Neural cell (in vitro differentiated cells): Measurements from ENCODE around the gene DONSON. TPM values are rescaled to one million over a fixed set of nuclear protein-coding genes. Genes with fewer than 3 reads are reported as not detected.

Experiments
- H2AFZ ChIP-seq: fragments of 200-600, 300-800 bp; sonication (generic), shearing (Covaris generic); 2 replicates; pipeline ENCODE4 v1.6.0; 2014; ENCODE audit warnings: low read depth, mild to moderate bottlenecking, antibody characterized with exemption, low read length, moderate library complexity
- H3F3A ChIP-seq: fragments of 200-600 bp; shearing (Covaris generic); 2 replicates; pipeline ENCODE4 v1.6.1; 2016; ENCODE audit warnings: mild to moderate bottlenecking, moderate library complexity, mixed read lengths, antibody characterized with exemption, low read length; ENCODE audit not compliant: insufficient read depth, poor library complexity, severe bottlenecking
- H3K27ac ChIP-seq: fragments of 200-600, 300-800 bp; sonication (generic), shearing (Covaris generic); 2 replicates; pipeline ENCODE4 v1.5.1; 2014; ENCODE audit warnings: mild to moderate bottlenecking, low read length, moderate library complexity
- H3K27me3 ChIP-seq: fragments of 300-800, 200-600 bp; sonication (generic), shearing (Covaris generic); 2 replicates; pipeline ENCODE4 v1.6.0; 2014; ENCODE audit warnings: mild to moderate bottlenecking, low read depth, low read length, moderate library complexity; ENCODE audit not compliant: insufficient read depth
- H3K36me3 ChIP-seq: fragments of 300-800, 200-600 bp; sonication (generic), shearing (Covaris generic); 2 replicates; pipeline ENCODE4 v1.5.1; 2014; ENCODE audit warnings: mild to moderate bottlenecking, antibody characterized with exemption, low read length, moderate library complexity; ENCODE audit not compliant: insufficient read depth
- H3K4me2 ChIP-seq: fragments of 300-800, 200-600 bp; sonication (generic), shearing (Covaris generic); 2 replicates; pipeline ENCODE4 v1.6.0; 2014; ENCODE audit warnings: mild to moderate bottlenecking, low read length
- H3K4me3 ChIP-seq: fragments of 300-800, 200-600 bp; sonication (generic), shearing (Covaris generic); 2 replicates; pipeline ENCODE4 v1.5.1; 2014; ENCODE audit warnings: mild to moderate bottlenecking, low read length, moderate library complexity
- H3K79me2 ChIP-seq: fragments of 200-600 bp; shearing (Covaris generic); replicated peaks from 2 replicates; pipeline ENCODE4 v1.6.0; 2014; ENCODE audit warnings: mild to moderate bottlenecking, low read length, moderate library complexity; ENCODE audit not compliant: insufficient read depth
- H3K9ac ChIP-seq: fragments of 300-800, 200-600 bp; sonication (generic), shearing (Covaris generic); 2 replicates; pipeline ENCODE4 v1.6.1; 2016; ENCODE audit warnings: mild to moderate bottlenecking, low read length, mixed read lengths
- H3K9me2 ChIP-seq: fragments of 200-600 bp; shearing (Covaris generic); 2 replicates; pipeline ENCODE4 v1.6.1; 2016; ENCODE audit warnings: mild to moderate bottlenecking, low read length, mixed read lengths; ENCODE audit not compliant: insufficient read depth
- H3K9me3 ChIP-seq: fragments of 200-600, 300-800 bp; sonication (generic), shearing (Covaris generic); 2 replicates; pipeline ENCODE4 v1.6.1; 2016; ENCODE audit warnings: mild to moderate bottlenecking, mixed run types, low read length, moderate library complexity, mixed read lengths
- H4K20me1 ChIP-seq: fragments of 200-600 bp; shearing (Covaris generic); 2 replicates; pipeline ENCODE4 v1.6.1; 2016; ENCODE audit warnings: mild to moderate bottlenecking, mixed run types; ENCODE audit not compliant: insufficient read depth
- CTCF ChIP-seq: fragments of 450-650 bp; IDR thresholded peaks from 2 replicates; pipeline ENCODE4 v1.5.1; 2014; ENCODE audit warnings: antibody characterized with exemption, mild to moderate bottlenecking, moderate library complexity; ENCODE audit not compliant: poor library complexity, severe bottlenecking
- EP300 ChIP-seq: fragments of 450-650 bp; conservative IDR thresholded peaks from 2 replicates; pipeline ENCODE4 v1.6.1; 2014; ENCODE audit warnings: antibody characterized with exemption, mild to moderate bottlenecking, moderate library complexity; ENCODE audit not compliant: poor library complexity, severe bottlenecking
- EZH2 ChIP-seq: fragments of 200-600, 300-800 bp; shearing (Covaris generic), sonication (generic); IDR thresholded peaks from 2 replicates; pipeline ENCODE4 v1.6.1; 2014; ENCODE audit warnings: antibody characterized with exemption, low read length, borderline replicate concordance, mild to moderate bottlenecking; ENCODE audit not compliant: insufficient read depth, poor library complexity, severe bottlenecking
- MXI1 ChIP-seq: fragments of 450-650 bp; conservative IDR thresholded peaks from 2 replicates; pipeline ENCODE4 v1.6.1; 2014; ENCODE audit warnings: antibody characterized with exemption, mild to moderate bottlenecking; ENCODE audit not compliant: poor library complexity, severe bottlenecking
- POLR2AphosphoS5 ChIP-seq: IDR thresholded peaks from 2 replicates; pipeline ENCODE4 v1.6.1; 2012
- RAD21 ChIP-seq: fragments of 450-650 bp; conservative IDR thresholded peaks from 2 replicates; pipeline ENCODE4 v1.6.1; 2014; ENCODE audit warnings: antibody characterized with exemption, mild to moderate bottlenecking, moderate library complexity
- REST ChIP-seq: IDR thresholded peaks from 2 replicates; pipeline ENCODE4 v1.6.1; 2012; ENCODE audit warnings: borderline replicate concordance
- SMC3 ChIP-seq: fragments of 450-650 bp; conservative IDR thresholded peaks from 2 replicates; pipeline ENCODE4 v1.6.1; 2014; ENCODE audit warnings: antibody characterized with exemption, mild to moderate bottlenecking, moderate library complexity; ENCODE audit not compliant: poor library complexity
- TAF1 ChIP-seq: IDR thresholded peaks from 2 replicates; pipeline ENCODE4 v1.6.1; 2012; ENCODE audit warnings: low read depth
- polyA plus RNA-seq: library from polyadenylated mRNA; depleted of rRNA; stranded (reverse); fragments of >200 nt; gene quantifications from 2 replicates; pipeline ENCODE4 v1.2.3, GENCODE V29; 2014

Gene DONSON
- polyA plus RNA-seq, 1 donor from 2014 or later, result 46.2 TPM

- no peak overlapping the region for H3K4me3 ChIP-seq
These were observed 22.7 kb upstream of the DONSON start for GRCh38 chr21:33611006-33611744.

GRCh38 chr21:33608559-33608958 lies 20.1 kb upstream of the DONSON start:
- Histone ChIP-seq H3K4me2 (no peak overlapping the region), H3F3A (no peaks in the 10 kb centered on the region), H2AFZ (no peak overlapping the region), H4K20me1 (no peaks in the 10 kb centered on the region), H3K4me3 (no peak overlapping the region), H3K9me2 (no peaks in the 10 kb centered on the region), H3K9ac (no peak overlapping the region), H3K36me3 (peaks cover 3% of the 10 kb centered on the region), H3K27me3 (no peaks in the 10 kb centered on the region), H3K9me3 (no peaks in the 10 kb centered on the region), H3K27ac (no peak overlapping the region), H3K79me2 (no peaks in the 10 kb centered on the region)
- no peak for TF ChIP-seq MXI1
- TF ChIP-seq EZH2, result no peak
- TF ChIP-seq RAD21, result no peak
- no peak for TF ChIP-seq REST
- TF ChIP-seq SMC3, result no peak
- no peak for TF ChIP-seq TAF1
- no peak for TF ChIP-seq EP300
- TF ChIP-seq POLR2AphosphoS5, result no peak
- no peak for TF ChIP-seq CTCF

More at GRCh38 chr21:33611006-33611744, 22.7 kb upstream of the DONSON start:
- Histone ChIP-seq H4K20me1 (no peaks in the 10 kb centered on the region), H3K27me3 (no peaks in the 10 kb centered on the region), H3K79me2 (no peaks in the 10 kb centered on the region), H3K9ac (no peak overlapping the region), H3K4me2 (no peak overlapping the region), H3K9me3 (no peaks in the 10 kb centered on the region), H3K36me3 (peaks cover 3% of the 10 kb centered on the region), H3K9me2 (no peaks in the 10 kb centered on the region), H3K27ac (no peak overlapping the region), H3F3A (no peaks in the 10 kb centered on the region), H2AFZ (no peak overlapping the region)
- TF ChIP-seq RAD21, result no peak
- TF ChIP-seq MXI1, result no peak
- no peak for TF ChIP-seq TAF1
- no peak for TF ChIP-seq CTCF
- no peak for TF ChIP-seq EP300
- no peak for TF ChIP-seq SMC3
